ENCODE measurements around the gene CADM1.

- TF ChIP-seq POLR2AphosphoS5 (IDR thresholded peaks at IDR 0.05; ENCODE audit: borderline replicate concordance, low read depth, low read length) (no peak), EZH2 (IDR thresholded peaks at IDR 0.05) (no peak), FOXP2 (optimal IDR thresholded peaks at IDR 0.05; ENCODE audit: control extremely low read depth, extremely low read length, insufficient read depth) (no peak)
Measured at GRCh38 chr11:115181538-115181937, 322.7 kb downstream of the CADM1 start.

All from SK-N-MC (cell line).